GM18867 (cell line): ENCODE results near the gene XPO1.

ENCODE experiments used
- ATAC-seq: cut with Tn5 transposase; IDR thresholded peaks from one replicate; pipeline ENCODE4 v1.9.1; 2021; ENCODE audit warnings: mild to moderate bottlenecking, moderate library complexity; ENCODE audit not compliant: unreplicated experiment

The XPO1 gene

DNA sequence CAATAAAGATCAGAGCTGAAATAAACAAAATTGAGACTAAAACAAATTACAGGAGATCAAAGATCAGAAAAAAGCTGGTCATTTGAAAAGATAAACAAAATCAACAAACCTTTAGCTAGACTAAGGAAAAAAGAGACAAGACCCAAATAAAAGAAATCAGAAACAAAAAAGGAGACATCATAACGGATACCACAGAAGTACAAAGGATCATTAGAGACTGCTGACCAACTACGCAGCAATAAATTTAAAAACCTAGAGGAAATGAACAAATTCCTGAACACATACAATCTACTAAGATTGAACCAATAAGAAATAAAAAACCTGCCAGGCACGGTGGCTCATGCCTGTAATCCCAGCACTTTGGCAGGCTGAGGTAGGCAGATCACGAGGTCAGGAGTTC, 101.0 kb downstream of the XPO1 start:
- no peak for ATAC-seq

DNA sequence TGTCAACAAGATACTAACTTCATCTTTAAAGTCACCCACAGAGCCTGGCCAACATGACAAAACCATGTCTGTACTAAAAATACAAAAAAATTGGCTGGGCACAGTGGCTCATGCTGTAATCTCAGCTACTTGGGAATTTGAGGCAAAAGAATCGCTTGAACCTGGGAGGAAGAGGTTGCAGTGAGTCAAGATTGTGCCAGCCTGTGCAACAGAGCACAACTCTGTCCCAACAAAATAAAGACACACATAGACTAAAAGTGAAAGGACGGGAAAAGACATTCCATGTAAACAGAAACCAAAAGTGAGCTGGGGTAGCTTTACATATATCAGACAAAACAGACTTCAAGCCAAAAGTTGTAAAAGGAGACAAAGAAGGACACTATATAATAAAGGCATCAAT, 102.1 kb downstream of the XPO1 start:
- no peak for ATAC-seq

DNA sequence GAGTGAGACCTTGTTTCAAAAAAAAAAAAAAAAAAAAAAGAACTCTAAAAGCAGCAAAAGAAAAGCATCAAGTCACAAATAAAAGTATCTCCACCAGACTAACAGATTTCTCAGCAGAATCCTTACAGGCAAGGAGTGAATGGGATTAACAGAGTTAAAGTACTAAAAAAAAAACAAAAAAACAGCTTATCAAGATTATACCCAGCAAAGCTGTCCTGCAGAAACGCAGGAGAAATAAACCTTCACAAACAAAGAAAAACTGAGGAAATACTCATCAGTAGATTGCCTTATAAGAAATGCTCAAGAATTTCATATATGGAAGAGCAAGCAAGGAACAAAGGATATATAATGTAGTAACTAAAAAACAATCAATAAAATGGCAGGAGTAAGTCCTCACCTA, 102.9 kb downstream of the XPO1 start:
- no peak for ATAC-seq

DNA sequence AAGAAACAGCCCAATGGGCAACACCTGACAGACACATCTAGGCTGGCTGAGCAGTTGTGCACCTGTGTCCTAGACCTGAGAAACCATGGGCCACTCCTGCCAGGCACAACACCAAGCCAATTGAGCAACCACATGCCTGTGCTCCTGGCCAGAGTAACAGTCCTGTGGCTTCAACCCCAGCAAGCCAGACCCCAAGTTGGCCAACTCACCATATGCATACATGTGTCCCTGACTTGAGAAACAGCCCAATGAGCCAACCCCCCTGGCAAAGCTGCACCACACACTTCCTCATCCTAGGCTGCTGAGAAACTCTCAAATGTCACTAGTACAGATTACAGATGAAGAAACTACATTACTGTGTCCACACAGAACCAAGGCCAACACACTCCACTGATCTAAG, 103.8 kb downstream of the XPO1 start:
- no peak for ATAC-seq

DNA sequence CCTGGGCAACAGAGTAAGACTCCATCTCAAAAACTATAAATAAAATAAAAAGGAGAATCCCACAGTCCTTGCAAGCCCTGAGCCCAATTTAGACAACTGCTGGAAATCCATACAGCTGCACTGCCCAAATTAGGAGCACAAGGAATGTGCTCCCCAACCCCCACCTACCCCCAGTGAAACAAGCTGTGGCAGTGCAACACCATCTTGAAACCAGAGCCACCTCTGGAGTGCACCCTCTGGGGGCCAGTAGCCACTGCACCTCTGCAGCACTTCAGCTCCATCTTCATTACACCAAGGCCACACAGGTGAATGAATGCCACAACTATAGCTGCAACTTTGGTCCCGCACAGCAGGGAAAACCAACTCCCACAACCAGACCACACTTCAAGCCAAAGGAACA, 104.5 kb downstream of the XPO1 start:
- no peak for ATAC-seq

DNA sequence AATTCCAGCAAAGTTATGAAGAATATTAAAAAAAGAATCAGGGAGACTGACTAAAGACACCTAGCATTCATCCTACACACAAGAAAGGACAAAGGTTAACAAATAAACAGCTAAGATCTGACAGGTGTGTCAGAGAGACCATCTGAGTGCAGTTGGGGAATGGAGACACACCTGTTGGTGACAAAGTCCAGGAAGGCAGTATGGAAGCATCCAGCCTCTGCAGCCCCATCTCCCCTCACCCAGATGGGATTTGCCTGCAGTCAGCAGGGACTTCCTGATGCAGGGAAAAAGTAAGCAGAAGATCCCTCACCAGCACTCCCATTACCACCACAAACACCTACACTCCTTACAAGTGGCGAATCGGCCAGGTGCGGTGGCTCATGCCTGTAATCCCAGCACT, 105.2 kb downstream of the XPO1 start:
- ATAC-seq: no peak

- no peak for ATAC-seq
These were observed 106.8 kb downstream of the XPO1 start for GRCh38 chr2:61431345-61431744.
